Measurements from ENCODE around the gene SERPINB1. TPM values are rescaled to one million over a fixed set of nuclear protein-coding genes. Genes with fewer than 3 reads are reported as not detected.

Gene SERPINB1
- total and polyA plus RNA-seq, 10 of the 15 experiments (the other 5 are each of a cell fraction or from before 2014, with no cell fraction given): 0.45 to 2.4 (median 0.83) TPM

- TF ChIP-seq, protein P1, sequence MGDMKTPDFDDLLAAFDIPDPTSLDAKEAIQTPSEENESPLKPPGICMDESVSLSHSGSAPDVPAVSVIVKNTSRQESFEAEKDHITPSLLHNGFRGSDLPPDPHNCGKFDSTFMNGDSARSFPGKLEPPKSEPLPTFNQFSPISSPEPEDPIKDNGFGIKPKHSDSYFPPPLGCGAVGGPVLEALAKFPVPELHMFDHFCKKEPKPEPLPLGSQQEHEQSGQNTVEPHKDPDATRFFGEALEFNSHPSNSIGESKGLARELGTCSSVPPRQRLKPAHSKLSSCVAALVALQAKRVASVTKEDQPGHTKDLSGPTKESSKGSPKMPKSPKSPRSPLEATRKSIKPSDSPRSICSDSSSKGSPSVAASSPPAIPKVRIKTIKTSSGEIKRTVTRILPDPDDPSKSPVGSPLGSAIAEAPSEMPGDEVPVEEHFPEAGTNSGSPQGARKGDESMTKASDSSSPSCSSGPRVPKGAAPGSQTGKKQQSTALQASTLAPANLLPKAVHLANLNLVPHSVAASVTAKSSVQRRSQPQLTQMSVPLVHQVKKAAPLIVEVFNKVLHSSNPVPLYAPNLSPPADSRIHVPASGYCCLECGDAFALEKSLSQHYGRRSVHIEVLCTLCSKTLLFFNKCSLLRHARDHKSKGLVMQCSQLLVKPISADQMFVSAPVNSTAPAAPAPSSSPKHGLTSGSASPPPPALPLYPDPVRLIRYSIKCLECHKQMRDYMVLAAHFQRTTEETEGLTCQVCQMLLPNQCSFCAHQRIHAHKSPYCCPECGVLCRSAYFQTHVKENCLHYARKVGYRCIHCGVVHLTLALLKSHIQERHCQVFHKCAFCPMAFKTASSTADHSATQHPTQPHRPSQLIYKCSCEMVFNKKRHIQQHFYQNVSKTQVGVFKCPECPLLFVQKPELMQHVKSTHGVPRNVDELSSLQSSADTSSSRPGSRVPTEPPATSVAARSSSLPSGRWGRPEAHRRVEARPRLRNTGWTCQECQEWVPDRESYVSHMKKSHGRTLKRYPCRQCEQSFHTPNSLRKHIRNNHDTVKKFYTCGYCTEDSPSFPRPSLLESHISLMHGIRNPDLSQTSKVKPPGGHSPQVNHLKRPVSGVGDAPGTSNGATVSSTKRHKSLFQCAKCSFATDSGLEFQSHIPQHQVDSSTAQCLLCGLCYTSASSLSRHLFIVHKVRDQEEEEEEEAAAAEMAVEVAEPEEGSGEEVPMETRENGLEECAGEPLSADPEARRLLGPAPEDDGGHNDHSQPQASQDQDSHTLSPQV (IDR thresholded peaks at IDR 0.05): 0 out of 2 replicates have a peak, but pooled peaks have one; percentile 48
- TF ChIP-seq RB1 (IDR thresholded peaks at IDR 0.05; ENCODE audit: borderline replicate concordance): no peak
- TF ChIP-seq, protein P2, sequence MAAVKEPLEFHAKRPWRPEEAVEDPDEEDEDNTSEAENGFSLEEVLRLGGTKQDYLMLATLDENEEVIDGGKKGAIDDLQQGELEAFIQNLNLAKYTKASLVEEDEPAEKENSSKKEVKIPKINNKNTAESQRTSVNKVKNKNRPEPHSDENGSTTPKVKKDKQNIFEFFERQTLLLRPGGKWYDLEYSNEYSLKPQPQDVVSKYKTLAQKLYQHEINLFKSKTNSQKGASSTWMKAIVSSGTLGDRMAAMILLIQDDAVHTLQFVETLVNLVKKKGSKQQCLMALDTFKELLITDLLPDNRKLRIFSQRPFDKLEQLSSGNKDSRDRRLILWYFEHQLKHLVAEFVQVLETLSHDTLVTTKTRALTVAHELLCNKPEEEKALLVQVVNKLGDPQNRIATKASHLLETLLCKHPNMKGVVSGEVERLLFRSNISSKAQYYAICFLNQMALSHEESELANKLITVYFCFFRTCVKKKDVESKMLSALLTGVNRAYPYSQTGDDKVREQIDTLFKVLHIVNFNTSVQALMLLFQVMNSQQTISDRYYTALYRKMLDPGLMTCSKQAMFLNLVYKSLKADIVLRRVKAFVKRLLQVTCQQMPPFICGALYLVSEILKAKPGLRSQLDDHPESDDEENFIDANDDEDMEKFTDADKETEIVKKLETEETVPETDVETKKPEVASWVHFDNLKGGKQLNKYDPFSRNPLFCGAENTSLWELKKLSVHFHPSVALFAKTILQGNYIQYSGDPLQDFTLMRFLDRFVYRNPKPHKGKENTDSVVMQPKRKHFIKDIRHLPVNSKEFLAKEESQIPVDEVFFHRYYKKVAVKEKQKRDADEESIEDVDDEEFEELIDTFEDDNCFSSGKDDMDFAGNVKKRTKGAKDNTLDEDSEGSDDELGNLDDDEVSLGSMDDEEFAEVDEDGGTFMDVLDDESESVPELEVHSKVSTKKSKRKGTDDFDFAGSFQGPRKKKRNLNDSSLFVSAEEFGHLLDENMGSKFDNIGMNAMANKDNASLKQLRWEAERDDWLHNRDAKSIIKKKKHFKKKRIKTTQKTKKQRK (IDR thresholded peaks at IDR 0.05; ENCODE audit: low read depth, low read length): no peak
- no peak for TF ChIP-seq STAT1 (conservative IDR thresholded peaks at IDR 0.05)
- TF ChIP-seq CBX3 (IDR thresholded peaks at IDR 0.05; ENCODE audit: borderline replicate concordance, low read depth): no peak
- 0 out of 2 replicates have a peak, but pooled peaks have one; percentile 25 for TF ChIP-seq BMI1 (IDR thresholded peaks at IDR 0.05; ENCODE audit: borderline replicate concordance)
- TF ChIP-seq BACH1 (IDR thresholded peaks at IDR 0.05; ENCODE audit: borderline replicate concordance): peak; percentile 80
- TF ChIP-seq PRDM15 (CRISPR knock-in tag; IDR thresholded peaks at IDR 0.05): peak; percentile 47; the same call in 1 of the 2 replicates
- TF ChIP-seq RCOR1 (conservative IDR thresholded peaks at IDR 0.05; ENCODE audit: low read depth, low read length): 0 out of 2 replicates have a peak, but pooled peaks have one; percentile 1
- TF ChIP-seq, protein P3, sequence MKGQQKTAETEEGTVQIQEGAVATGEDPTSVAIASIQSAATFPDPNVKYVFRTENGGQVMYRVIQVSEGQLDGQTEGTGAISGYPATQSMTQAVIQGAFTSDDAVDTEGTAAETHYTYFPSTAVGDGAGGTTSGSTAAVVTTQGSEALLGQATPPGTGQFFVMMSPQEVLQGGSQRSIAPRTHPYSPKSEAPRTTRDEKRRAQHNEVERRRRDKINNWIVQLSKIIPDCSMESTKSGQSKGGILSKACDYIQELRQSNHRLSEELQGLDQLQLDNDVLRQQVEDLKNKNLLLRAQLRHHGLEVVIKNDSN (IDR thresholded peaks at IDR 0.05; ENCODE audit: borderline replicate concordance, extremely low read length, insufficient read depth, low read depth, low read length): no peak
- TF ChIP-seq ETV6 (conservative IDR thresholded peaks at IDR 0.05 in 1 of 2, IDR thresholded peaks at IDR 0.05 in 1 of 2; ENCODE audit: borderline replicate concordance in 1 of 2, low read depth in 1 of 2): no peak
- 0 out of 2 replicates have a peak, but pooled peaks have one; percentile 37 for TF ChIP-seq DPF2 (IDR thresholded peaks at IDR 0.05)
These were observed 20.1 kb upstream of the SERPINB1 start (continued) for GRCh38 chr6:2861822-2862164.
